OCI-LY3 (cell line): ENCODE results near the gene NAA40.

Source experiments
- EZH2phosphoT487 ChIP-seq: fragments of 200-600 bp; shearing (Covaris generic); IDR thresholded peaks from 2 replicates; pipeline ENCODE4 v1.6.1; 2018; ENCODE audit warnings: antibody characterized with exemption, mixed run types, low read depth
- TF ChIP-seq, protein P1 (sequence below): fragments of 200-600, 300-600 bp; sonication (generic); IDR thresholded peaks from 2 replicates; pipeline ENCODE4 v1.5.1; 2014; ENCODE audit warnings: antibody characterized with exemption, low read length, low read depth

- TF ChIP-seq, protein P1, sequence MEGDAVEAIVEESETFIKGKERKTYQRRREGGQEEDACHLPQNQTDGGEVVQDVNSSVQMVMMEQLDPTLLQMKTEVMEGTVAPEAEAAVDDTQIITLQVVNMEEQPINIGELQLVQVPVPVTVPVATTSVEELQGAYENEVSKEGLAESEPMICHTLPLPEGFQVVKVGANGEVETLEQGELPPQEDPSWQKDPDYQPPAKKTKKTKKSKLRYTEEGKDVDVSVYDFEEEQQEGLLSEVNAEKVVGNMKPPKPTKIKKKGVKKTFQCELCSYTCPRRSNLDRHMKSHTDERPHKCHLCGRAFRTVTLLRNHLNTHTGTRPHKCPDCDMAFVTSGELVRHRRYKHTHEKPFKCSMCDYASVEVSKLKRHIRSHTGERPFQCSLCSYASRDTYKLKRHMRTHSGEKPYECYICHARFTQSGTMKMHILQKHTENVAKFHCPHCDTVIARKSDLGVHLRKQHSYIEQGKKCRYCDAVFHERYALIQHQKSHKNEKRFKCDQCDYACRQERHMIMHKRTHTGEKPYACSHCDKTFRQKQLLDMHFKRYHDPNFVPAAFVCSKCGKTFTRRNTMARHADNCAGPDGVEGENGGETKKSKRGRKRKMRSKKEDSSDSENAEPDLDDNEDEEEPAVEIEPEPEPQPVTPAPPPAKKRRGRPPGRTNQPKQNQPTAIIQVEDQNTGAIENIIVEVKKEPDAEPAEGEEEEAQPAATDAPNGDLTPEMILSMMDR: no peak
- no peak for TF ChIP-seq EZH2phosphoT487
These were observed 15.5 kb upstream of the NAA40 start for GRCh38 chr11:63923319-63923718.
